Measurements from ENCODE around the gene MEIOB. TPM values are rescaled to one million over a fixed set of nuclear protein-coding genes. Genes with fewer than 3 reads are reported as not detected.

Gene MEIOB
- total RNA-seq, 2 donors from 2014 or later, result 0.26 TPM; not detected in 1

GRCh38 chr16:1825381-1825863, 46.5 kb downstream of the MEIOB start:
- Histone ChIP-seq H3K9me3 (no peaks in the 10 kb centered on the region), H3K27me3 (no peaks in the 10 kb centered on the region), H3K27ac (peak overlapping the region; percentile 84 to 96 (median 91)), H3K36me3 (replicated peaks in 1 of 2; ENCODE audit: insufficient read depth in 1 of 2, low read depth in 2 of 2) (no peaks in the 10 kb centered on the region), H3K4me1 (peaks cover 61% of the 10 kb centered on the region), H3K4me3 (peak overlapping the region in 1 of 2 donors; percentile 39)
- intact Hi-C loops (cut with DNase I), result no loop called here
- ATAC-seq (no peak), DNase-seq (peak; percentile 70 to 80 (median 78))
- WGBS, 2 donors, result 12 to 19% methylated on average over 7 to 15 of the region's 15 CpGs
- TF ChIP-seq CTCF (IDR thresholded peaks at IDR 0.05), result no peak
- TF ChIP-seq POLR2A (IDR thresholded peaks at IDR 0.05), result peak in 1 of 3 donors; percentile 19

GRCh38 chr16:1823821-1824220, 48.1 kb downstream of the MEIOB start:
- TF ChIP-seq POLR2A (IDR thresholded peaks at IDR 0.05) (no peak), CTCF (IDR thresholded peaks at IDR 0.05) (peak in 1 of 7 experiments; percentile 5)
- no peak for ATAC-seq

GRCh38 chr16:1822801-1823200, 49.2 kb downstream of the MEIOB start:
- Histone ChIP-seq H3K27ac (no peak overlapping the region), H3K9me3 (no peaks in the 10 kb centered on the region), H3K4me3 (no peak overlapping the region), H3K36me3 (replicated peaks in 1 of 2; ENCODE audit: insufficient read depth in 1 of 2, low read depth in 2 of 2) (no peaks in the 10 kb centered on the region), H3K27me3 (no peaks in the 10 kb centered on the region), H3K4me1 (peaks cover 35% of the 10 kb centered on the region)
- intact Hi-C loops (cut with DNase I), result no loop called here
- TF ChIP-seq CTCF (IDR thresholded peaks at IDR 0.05) (no peak), POLR2A (IDR thresholded peaks at IDR 0.05) (no peak)
- no peak for DNase-seq
- WGBS, 2 donors, result 88 to 91% methylated on average over 7 to 16 of the region's 16 CpGs
- ATAC-seq, result no peak

More at GRCh38 chr16:1823821-1824220, 48.1 kb downstream of the MEIOB start:
- peak overlapping the region in 2 of 4 donors; percentile 95 to 96 for H3K27ac ChIP-seq
- H3K27me3 ChIP-seq, result no peaks in the 10 kb centered on the region
- DNase-seq, result peak; percentile 46 to 63 (median 48)
- no peak overlapping the region for H3K4me3 ChIP-seq
- H3K36me3 ChIP-seq (replicated peaks in 1 of 2; ENCODE audit: insufficient read depth in 1 of 2, low read depth in 2 of 2), result no peaks in the 10 kb centered on the region
- intact Hi-C loops (cut with DNase I), result no loop called here
- peaks cover 45% of the 10 kb centered on the region for H3K4me1 ChIP-seq
- no peaks in the 10 kb centered on the region for H3K9me3 ChIP-seq
- 37 to 44% methylated on average over 9 of the region's 9 CpGs for WGBS, 2 donors

GRCh38 chr16:1821861-1822611, 49.9 kb downstream of the MEIOB start:
- TF ChIP-seq POLR2A (IDR thresholded peaks at IDR 0.05) (no peak), CTCF (IDR thresholded peaks at IDR 0.05) (no peak)
- no peak overlapping the region for H3K4me3 ChIP-seq
- intact Hi-C loops (cut with DNase I), result no loop called here
- 88 to 94% methylated on average over 19 to 20 of the region's 24 CpGs for WGBS, 2 donors
- H3K4me1 ChIP-seq, result peaks cover 32% of the 10 kb centered on the region
- H3K9me3 ChIP-seq, result no peaks in the 10 kb centered on the region
- no peaks in the 10 kb centered on the region for H3K27me3 ChIP-seq
- H3K36me3 ChIP-seq (replicated peaks in 1 of 2; ENCODE audit: insufficient read depth in 1 of 2, low read depth in 2 of 2), result no peaks in the 10 kb centered on the region
- no peak for ATAC-seq
- H3K27ac ChIP-seq, result no peak overlapping the region
- DNase-seq, result no peak

- peaks cover 0 to 8% of the 10 kb centered on the region in 2 donors for H3K36me3 ChIP-seq (replicated peaks in 1 of 2; ENCODE audit: insufficient read depth in 1 of 2, low read depth in 2 of 2)
- intact Hi-C loops (cut with DNase I), result no loop called here
- DNase-seq, result no peak
- 86 to 93% methylated on average over 6 of the region's 12 CpGs for WGBS, 2 donors
- H3K4me1 ChIP-seq, result peaks cover 32% of the 10 kb centered on the region
- no peak overlapping the region for H3K4me3 ChIP-seq
- no peaks in the 10 kb centered on the region for H3K9me3 ChIP-seq
- H3K27ac ChIP-seq, result no peak overlapping the region
- no peak for ATAC-seq
- TF ChIP-seq POLR2A (IDR thresholded peaks at IDR 0.05), result no peak
- no peak for TF ChIP-seq CTCF (IDR thresholded peaks at IDR 0.05)
- no peaks in the 10 kb centered on the region for H3K27me3 ChIP-seq
Observed at GRCh38 chr16:1820946-1821290, 51.0 kb downstream of the MEIOB start.

Data from body of pancreas (tissue), 4 donors.